Uterus (tissue), 2 donors: Measurements from ENCODE around the gene TOX2.

Source experiments
- POLR2A ChIP-seq, 2 donors: fragments of 450-650 bp; IDR thresholded peaks; one replicate each; pipeline ENCODE4 v1.6.1; 2016; ENCODE audit warnings: antibody characterized with exemption in 2 of 2, mild to moderate bottlenecking in 1 of 2, moderate library complexity in 1 of 2
- TF ChIP-seq, protein P1 (sequence below), 4 experiments: fragments of 200-600 bp in 2 of 4; fragments of 450-650 bp in 2 of 4; sonication (generic) in 2 of 4; IDR thresholded peaks; one replicate each; pipeline ENCODE4 v1.5.1; 2016 to 2019; ENCODE audit warnings: antibody characterized with exemption in 4 of 4, mild to moderate bottlenecking in 2 of 4, moderate library complexity in 1 of 4

DNA sequence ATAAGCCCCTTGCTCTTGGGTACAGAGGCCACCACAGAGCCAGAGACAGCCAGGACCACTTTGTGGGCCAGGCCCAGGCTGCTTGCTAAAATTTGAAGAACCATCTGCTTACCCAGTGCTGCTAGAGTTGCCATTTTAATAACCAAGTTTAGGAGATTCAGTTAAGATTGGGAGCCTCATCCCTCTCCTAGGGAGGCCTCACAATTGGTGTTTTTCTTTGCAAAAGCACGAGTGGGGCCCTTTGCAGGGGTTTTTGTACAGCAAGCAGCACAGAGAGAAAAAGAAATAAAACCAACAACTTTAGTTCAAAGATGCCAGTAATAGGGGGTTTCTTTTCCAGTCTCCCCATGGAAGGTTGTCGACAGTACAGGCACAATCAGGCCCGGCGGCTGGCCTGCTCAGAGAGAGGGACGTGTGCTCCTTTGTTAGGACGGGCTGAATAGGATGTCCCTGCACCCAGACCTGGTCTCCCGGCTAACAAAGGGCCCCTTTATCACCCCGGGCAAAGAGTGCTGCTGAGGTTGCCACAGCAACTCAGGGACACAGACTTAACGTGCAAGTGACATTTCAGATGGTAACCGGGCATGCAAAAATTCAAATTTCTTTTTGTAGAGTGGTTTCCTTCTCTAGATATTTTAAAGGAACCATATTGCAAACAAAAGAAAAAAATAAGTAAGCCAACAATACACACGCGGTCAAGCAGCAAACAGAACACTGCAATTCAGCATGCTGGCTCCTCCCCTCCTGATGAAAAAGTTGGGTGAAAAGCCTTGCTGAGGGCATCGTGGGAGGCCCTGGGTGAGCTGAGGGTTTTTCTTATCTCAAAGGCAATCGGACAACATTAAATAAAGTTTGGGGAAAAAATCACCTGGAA is 10.5 kb upstream of the TOX2 start:
- TF ChIP-seq POLR2A (IDR thresholded peaks at IDR 0.05): no peak
- TF ChIP-seq, protein P1, sequence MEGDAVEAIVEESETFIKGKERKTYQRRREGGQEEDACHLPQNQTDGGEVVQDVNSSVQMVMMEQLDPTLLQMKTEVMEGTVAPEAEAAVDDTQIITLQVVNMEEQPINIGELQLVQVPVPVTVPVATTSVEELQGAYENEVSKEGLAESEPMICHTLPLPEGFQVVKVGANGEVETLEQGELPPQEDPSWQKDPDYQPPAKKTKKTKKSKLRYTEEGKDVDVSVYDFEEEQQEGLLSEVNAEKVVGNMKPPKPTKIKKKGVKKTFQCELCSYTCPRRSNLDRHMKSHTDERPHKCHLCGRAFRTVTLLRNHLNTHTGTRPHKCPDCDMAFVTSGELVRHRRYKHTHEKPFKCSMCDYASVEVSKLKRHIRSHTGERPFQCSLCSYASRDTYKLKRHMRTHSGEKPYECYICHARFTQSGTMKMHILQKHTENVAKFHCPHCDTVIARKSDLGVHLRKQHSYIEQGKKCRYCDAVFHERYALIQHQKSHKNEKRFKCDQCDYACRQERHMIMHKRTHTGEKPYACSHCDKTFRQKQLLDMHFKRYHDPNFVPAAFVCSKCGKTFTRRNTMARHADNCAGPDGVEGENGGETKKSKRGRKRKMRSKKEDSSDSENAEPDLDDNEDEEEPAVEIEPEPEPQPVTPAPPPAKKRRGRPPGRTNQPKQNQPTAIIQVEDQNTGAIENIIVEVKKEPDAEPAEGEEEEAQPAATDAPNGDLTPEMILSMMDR (IDR thresholded peaks at IDR 0.05): no peak
